Gastrocnemius medialis (tissue), 4 donors: ENCODE measurements around the gene DCAF4L1. TPM values are rescaled to one million over a fixed set of nuclear protein-coding genes. Genes with fewer than 3 reads are reported as not detected.

Experiments used
- ATAC-seq, 2 donors: fragments of 150-250 bp; one replicate each; pipeline ENCODE4 v1.9.1; 2016
- DNase-seq, 2 donors: peaks; one replicate each; pipeline ENCODE4 v3.0.0-alpha.2; 2019
- H3K27ac ChIP-seq, 4 donors: fragments of 200-600 bp; sonication (generic); 1 replicate in 1 of 4; 2 replicates in 3 of 4; pipeline ENCODE4 v1.5.1; 2016 to 2018; ENCODE audit warnings: mild to moderate bottlenecking in 2 of 4, moderate library complexity in 1 of 4
- H3K27me3 ChIP-seq, 3 donors: fragments of 200-600 bp; sonication (generic) in 2 of 3; 1 replicate in 1 of 3; 2 replicates in 2 of 3; pipeline versions ENCODE4 v1.5.1 to v1.6.0; 2016 to 2019; ENCODE audit warnings: mild to moderate bottlenecking in 1 of 3, moderate library complexity in 1 of 3
- H3K36me3 ChIP-seq, 2 donors: fragments of 200-600 bp; sonication (generic) in 1 of 2; one replicate each; pipeline ENCODE4 v1.5.1; 2017 to 2018
- H3K4me1 ChIP-seq, 2 donors: fragments of 200-600 bp; sonication (generic) in 1 of 2; one replicate each; pipeline ENCODE4 v1.5.1; 2016 to 2017; ENCODE audit warnings: mild to moderate bottlenecking in 2 of 2
- H3K4me3 ChIP-seq, 4 donors: fragments of 200-600 bp; sonication (generic) in 3 of 4; 1 replicate in 1 of 4; 2 replicates in 3 of 4; pipeline ENCODE4 v1.5.1; 2016 to 2019; ENCODE audit warnings: mild to moderate bottlenecking in 2 of 4
- H3K9me3 ChIP-seq, 3 donors: fragments of 200-600 bp; sonication (generic) in 2 of 3; 1 replicate in 1 of 3; 2 replicates in 2 of 3; pipeline ENCODE4 v1.5.1; 2016 to 2019
- CTCF ChIP-seq, 5 experiments: fragments of 450-650 bp in 3 of 5; fragments of 200-600 bp in 2 of 5; sonication (generic) in 2 of 5; IDR thresholded peaks in 4 of 5; conservative IDR thresholded peaks in 1 of 5; 1 replicate in 4 of 5; 2 replicates in 1 of 5; pipeline ENCODE4 v1.5.1; 2016 to 2019; ENCODE audit warnings: antibody characterized with exemption in 5 of 5, mild to moderate bottlenecking in 3 of 5, moderate library complexity in 3 of 5
- POLR2A ChIP-seq, 2 donors: fragments of 450-650 bp; IDR thresholded peaks; one replicate each; pipeline ENCODE4 v1.6.1; 2017; ENCODE audit warnings: antibody characterized with exemption in 2 of 2, mild to moderate bottlenecking in 2 of 2, moderate library complexity in 2 of 2
- in situ Hi-C, 4 donors: fragments of 200-750 bp; cut with MboI; loops; one replicate each; pipeline versions ENCODE4 v1.15.0 to v1.8.0; 2017; ENCODE audit warnings: low sequenced_read_pairs in 4 of 4
- intact Hi-C: fragments of 100-400 bp; cut with DNase I; formaldehyde crosslinking; loops from one replicate; pipeline ENCODE4 v1.15.1; 2023; ENCODE audit warnings: low total_unique reads
- total RNA-seq, 4 donors: library from RNA; depleted of rRNA; stranded (reverse); fragments of >200 nt; gene quantifications; one replicate each; pipeline versions ENCODE4 v1.1.0 to v1.2.3, GENCODE V29; 2016

Gene DCAF4L1
- total RNA-seq, 4 donors from 2014 or later = 0.20 to 1.7 (median 0.70) TPM

GRCh38 chr4:41977709-41978108 lies 3.8 kb upstream of the DCAF4L1 start:
- no peak for ATAC-seq
- H3K27me3 ChIP-seq = no peaks in the 10 kb centered on the region
- intact Hi-C loops (no loop called here), in situ Hi-C loops (no loop called here)
- DNase-seq = no peak
- no peak overlapping the region for H3K4me3 ChIP-seq
- peaks cover 7 to 13% of the 10 kb centered on the region in 2 donors for H3K4me1 ChIP-seq
- TF ChIP-seq CTCF (IDR thresholded peaks at IDR 0.05 in 4 of 5, conservative IDR thresholded peaks at IDR 0.05 in 1 of 5) (no peak), POLR2A (IDR thresholded peaks at IDR 0.05) (no peak)
- no peak overlapping the region for H3K27ac ChIP-seq
- no peaks in the 10 kb centered on the region for H3K36me3 ChIP-seq
- no peaks in the 10 kb centered on the region for H3K9me3 ChIP-seq

- H3K36me3 ChIP-seq = no peaks in the 10 kb centered on the region
- no peak overlapping the region for H3K27ac ChIP-seq
- no peaks in the 10 kb centered on the region for H3K27me3 ChIP-seq
- intact Hi-C loops = no loop called here
- H3K4me3 ChIP-seq = no peak overlapping the region
- no peak for DNase-seq
- H3K4me1 ChIP-seq = peaks cover under 1 to 3% of the 10 kb centered on the region in 2 donors
- in situ Hi-C loops = no loop called here
- TF ChIP-seq POLR2A (IDR thresholded peaks at IDR 0.05) (no peak), CTCF (IDR thresholded peaks at IDR 0.05 in 4 of 5, conservative IDR thresholded peaks at IDR 0.05 in 1 of 5) (no peak)
- no peak for ATAC-seq
- H3K9me3 ChIP-seq = no peaks in the 10 kb centered on the region
Measured at GRCh38 chr4:41982716-41983115, 1.2 kb downstream of the DCAF4L1 start.

- no peak overlapping the region for H3K4me3 ChIP-seq
- in situ Hi-C loops = no loop called here
Measured at GRCh38 chr4:41985151-41985550, 3.6 kb downstream of the DCAF4L1 start.

GRCh38 chr4:41989994-41990364 lies 8.4 kb downstream of the DCAF4L1 start:
- peaks cover 43 to 45% of the 10 kb centered on the region in 2 donors for H3K4me1 ChIP-seq
- in situ Hi-C loops (no loop called here), intact Hi-C loops (loop anchor here (1.0 to 5.0 kb wide), 2 partner anchors 55 to 587 kb away; partner anchors contain the start of gene TMEM33)
- ATAC-seq (peak; percentile 19 to 23), DNase-seq (no peak)
- H3K27me3 ChIP-seq = no peaks in the 10 kb centered on the region
- H3K27ac ChIP-seq = peak overlapping the region; percentile 81 to 90 (median 86)
- no peaks in the 10 kb centered on the region for H3K9me3 ChIP-seq
- TF ChIP-seq CTCF (IDR thresholded peaks at IDR 0.05 in 4 of 5, conservative IDR thresholded peaks at IDR 0.05 in 1 of 5) (no peak), POLR2A (IDR thresholded peaks at IDR 0.05) (no peak)
- H3K4me3 ChIP-seq = peak overlapping the region; percentile 91 to 98 (median 94)
- no peaks in the 10 kb centered on the region for H3K36me3 ChIP-seq

More at GRCh38 chr4:41985151-41985550, 3.6 kb downstream of the DCAF4L1 start:
- TF ChIP-seq CTCF (IDR thresholded peaks at IDR 0.05 in 4 of 5, conservative IDR thresholded peaks at IDR 0.05 in 1 of 5) (no peak), POLR2A (IDR thresholded peaks at IDR 0.05) (no peak)
- intact Hi-C loops = no loop called here
- H3K27ac ChIP-seq = no peak overlapping the region
- ATAC-seq (no peak), DNase-seq (no peak)
- H3K9me3 ChIP-seq = no peaks in the 10 kb centered on the region
- H3K36me3 ChIP-seq = no peaks in the 10 kb centered on the region
- H3K4me1 ChIP-seq = peaks cover 17 to 22% of the 10 kb centered on the region in 2 donors
- no peaks in the 10 kb centered on the region for H3K27me3 ChIP-seq
